GM21723 (cell line): ENCODE data around the gene CNR2.
A peak's percentile ranks its signal among the peaks of the same experiment; 100 is the strongest.
"Not testable (repeated sequence)": the region's sequence is repeated elsewhere in the genome, so short reads cannot be mapped to it uniquely, and the experiment has no call there.

Source experiments
- ATAC-seq: cut with Tn5 transposase; IDR thresholded peaks from one replicate; pipeline ENCODE4 v1.9.1; 2021; ENCODE audit warnings: mild to moderate bottlenecking, moderate library complexity; ENCODE audit not compliant: unreplicated experiment

The CNR2 gene

GRCh38 chr1:23837908-23838307 is 75.3 kb downstream of the CNR2 start:
- ATAC-seq = no peak

GRCh38 chr1:23836037-23836436 is 77.1 kb downstream of the CNR2 start:
- ATAC-seq = no peak

- not testable (repeated sequence) for ATAC-seq
These were observed 79.0 kb downstream of the CNR2 start for GRCh38 chr1:23834156-23834555.

- no peak for ATAC-seq
These were observed 85.4 kb downstream of the CNR2 start for GRCh38 chr1:23827717-23828116.

- not testable (repeated sequence) for ATAC-seq
These were observed 86.6 kb downstream of the CNR2 start for GRCh38 chr1:23826590-23826989.

- no peak for ATAC-seq
These were observed 87.2 kb downstream of the CNR2 start for GRCh38 chr1:23825762-23826522.

- ATAC-seq = peak; percentile 79
These were observed 87.9 kb downstream of the CNR2 start, which contains the start of gene HMGCL for GRCh38 chr1:23825076-23825761. HMGCL (minus strand) TSS chr1:23825429; CDS start chr1:23825415, 14 bp downstream.

- ATAC-seq = peak; percentile 5
These were observed 88.5 kb downstream of the CNR2 start for GRCh38 chr1:23824711-23825075.

- ATAC-seq = no peak
These were observed 89.4 kb downstream of the CNR2 start for GRCh38 chr1:23823767-23824166.
